HG02763 (cell line): Measurements from ENCODE around the gene RABL3.
"Not testable (repeated sequence)": the region's sequence is repeated elsewhere in the genome, so short reads cannot be mapped to it uniquely, and the experiment has no call there.

Source experiments
- ATAC-seq: cut with Tn5 transposase; IDR thresholded peaks from one replicate; pipeline ENCODE4 v1.9.1; 2021; ENCODE audit warnings: mild to moderate bottlenecking, moderate library complexity; ENCODE audit not compliant: unreplicated experiment

Gene RABL3

DNA sequence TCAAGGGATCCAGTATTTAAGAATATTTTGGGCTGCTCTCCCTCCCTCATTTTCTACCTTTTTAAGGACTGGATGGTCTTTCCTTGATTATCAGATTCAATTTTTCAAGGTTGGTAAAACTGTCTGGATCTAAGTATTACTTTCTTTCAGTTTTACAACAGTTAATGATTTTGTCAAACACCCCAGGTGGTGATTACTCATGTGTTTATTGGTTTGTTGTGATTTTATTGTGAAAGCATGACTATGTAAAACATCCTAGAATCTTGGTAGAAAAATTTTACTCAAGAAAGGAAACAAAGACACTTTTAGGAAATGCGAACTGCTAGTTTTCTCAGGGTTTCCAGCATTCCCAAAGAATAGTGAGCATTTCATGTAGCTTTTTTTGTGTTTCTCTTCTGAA is 7.5 kb upstream of the RABL3 start:
- ATAC-seq = no peak

DNA sequence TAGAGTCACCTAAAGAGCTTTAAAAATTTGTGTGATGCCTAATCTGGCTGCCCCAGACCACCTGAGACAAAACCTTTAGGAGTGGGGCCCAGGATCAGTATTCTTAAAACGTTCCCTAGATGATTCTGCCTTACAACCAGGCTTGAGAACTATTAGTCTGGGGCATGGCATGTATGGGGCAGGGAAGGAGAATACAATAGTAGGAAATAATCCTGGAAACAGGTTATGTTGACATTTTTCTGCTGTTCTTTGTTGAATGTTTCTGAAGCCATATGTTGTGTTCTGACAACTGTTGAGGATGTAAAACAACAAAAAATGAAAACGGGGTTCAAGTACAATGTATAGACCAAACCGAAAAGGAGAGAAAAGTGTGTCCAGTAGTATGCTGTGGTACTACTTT is 3.1 kb upstream of the RABL3 start:
- ATAC-seq = no peak

DNA sequence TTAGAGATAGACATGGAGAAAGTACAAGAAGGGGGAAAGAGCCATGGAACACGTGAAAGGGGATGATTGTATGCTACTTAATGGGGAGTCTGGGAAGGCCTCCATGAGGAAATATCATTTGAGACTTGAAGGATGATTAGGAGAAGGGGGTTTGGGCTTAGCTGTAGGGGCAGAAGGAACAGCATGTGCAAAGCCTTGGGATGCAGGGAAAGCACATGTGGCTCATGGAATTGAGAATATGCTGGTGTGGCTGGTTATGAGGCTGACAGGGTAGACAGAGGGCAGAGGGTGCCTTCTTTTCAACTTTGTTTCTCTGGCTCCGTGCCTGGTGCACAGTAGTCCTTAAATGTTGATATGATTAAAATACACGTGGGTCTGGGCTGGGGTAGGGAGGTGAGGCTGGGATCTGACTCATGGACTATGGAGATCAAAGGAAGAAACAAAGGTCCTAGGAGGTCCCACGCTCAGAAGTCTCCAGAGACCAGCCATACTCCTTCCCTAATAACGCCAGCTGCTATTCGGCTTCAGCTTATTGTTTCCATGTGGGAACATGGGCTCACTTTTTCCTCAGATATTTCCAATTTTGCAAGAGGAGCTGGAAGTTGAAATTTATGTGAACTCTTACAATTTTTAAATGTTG is 1.4 kb upstream of the RABL3 start:
- ATAC-seq = no peak

DNA sequence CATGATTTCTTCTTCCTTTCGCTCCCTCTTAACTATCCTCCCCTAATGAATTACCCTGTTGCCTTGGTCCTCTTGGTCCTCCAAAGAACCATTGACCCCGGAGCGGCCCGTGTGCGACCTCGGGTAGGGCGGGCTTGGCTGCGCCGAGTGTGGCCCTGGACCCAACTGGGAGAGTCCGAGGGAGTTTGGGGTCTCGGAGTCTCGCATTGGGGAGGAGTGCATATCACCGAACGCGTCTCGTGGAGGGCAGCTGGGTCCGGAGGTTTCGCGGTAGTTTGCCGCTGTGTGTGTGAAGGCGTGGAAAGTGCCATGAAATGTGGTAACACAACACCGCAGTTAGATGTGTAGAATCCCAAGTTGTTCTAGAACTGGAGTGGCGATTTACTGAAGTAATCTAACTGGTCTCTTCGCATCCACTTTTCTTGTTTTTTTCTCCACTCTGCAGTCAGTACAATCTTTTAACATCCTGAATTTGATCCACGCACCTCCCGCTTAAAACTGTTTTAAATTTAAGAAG is 591 bp upstream of the RABL3 start:
- ATAC-seq = peak; percentile 12

DNA sequence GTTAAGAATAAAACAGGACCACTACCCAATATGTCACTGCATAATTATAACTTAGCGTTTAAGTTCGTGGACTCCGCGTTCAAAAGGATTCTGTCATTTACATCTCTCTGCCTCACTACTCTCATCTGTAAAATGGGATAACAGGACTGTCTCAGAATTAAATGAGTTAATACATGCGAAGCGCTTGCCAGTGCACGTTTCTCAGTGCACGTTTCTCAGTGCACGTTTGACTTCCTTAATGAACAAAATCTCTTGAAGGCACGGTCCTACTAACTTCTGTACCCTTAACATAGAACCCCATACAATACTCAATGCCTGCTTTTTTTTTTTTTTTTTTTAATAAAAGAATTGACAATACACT is 499 bp downstream of the RABL3 start:
- ATAC-seq = peak; percentile 13

DNA sequence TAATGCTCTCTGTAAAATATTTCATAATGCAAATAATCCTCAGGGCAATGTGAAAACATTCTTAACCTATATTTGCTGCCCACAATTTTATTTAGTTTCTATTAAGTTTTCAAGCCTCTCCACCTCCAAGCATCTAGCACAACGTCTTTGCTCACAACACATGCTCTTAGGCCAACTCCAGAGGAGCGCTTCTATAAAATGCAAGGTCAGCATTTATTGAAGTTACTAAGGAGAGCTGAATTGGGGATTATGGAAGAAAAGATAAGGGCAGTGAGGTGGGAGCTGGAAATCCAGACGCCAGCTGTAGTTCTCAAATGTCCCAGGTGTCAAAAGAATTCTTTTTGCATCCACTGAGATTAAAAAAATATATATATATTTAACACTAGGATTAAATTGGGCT is 996 bp downstream of the RABL3 start:
- ATAC-seq = no peak

DNA sequence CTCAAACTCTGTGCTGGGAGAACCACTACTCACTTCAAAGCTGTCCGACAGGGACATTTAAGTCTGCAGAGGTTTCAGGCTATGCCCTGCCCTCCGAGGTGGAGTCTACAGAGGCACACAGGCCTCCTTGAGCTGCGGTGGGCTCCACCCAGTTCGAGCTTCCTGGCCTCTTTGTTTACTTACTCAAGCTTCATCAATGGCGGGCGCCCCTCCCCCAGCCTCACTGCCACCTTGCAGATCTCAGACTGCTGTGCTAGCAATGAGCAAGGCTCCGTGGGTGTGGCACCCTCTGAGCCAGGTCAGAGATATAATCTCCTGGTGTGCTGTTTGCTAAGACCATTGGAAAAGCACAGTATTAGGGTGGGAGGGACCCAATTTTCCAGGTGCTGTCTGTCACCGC is 4.3 kb downstream of the RABL3 start:
- ATAC-seq = not testable (repeated sequence)

DNA sequence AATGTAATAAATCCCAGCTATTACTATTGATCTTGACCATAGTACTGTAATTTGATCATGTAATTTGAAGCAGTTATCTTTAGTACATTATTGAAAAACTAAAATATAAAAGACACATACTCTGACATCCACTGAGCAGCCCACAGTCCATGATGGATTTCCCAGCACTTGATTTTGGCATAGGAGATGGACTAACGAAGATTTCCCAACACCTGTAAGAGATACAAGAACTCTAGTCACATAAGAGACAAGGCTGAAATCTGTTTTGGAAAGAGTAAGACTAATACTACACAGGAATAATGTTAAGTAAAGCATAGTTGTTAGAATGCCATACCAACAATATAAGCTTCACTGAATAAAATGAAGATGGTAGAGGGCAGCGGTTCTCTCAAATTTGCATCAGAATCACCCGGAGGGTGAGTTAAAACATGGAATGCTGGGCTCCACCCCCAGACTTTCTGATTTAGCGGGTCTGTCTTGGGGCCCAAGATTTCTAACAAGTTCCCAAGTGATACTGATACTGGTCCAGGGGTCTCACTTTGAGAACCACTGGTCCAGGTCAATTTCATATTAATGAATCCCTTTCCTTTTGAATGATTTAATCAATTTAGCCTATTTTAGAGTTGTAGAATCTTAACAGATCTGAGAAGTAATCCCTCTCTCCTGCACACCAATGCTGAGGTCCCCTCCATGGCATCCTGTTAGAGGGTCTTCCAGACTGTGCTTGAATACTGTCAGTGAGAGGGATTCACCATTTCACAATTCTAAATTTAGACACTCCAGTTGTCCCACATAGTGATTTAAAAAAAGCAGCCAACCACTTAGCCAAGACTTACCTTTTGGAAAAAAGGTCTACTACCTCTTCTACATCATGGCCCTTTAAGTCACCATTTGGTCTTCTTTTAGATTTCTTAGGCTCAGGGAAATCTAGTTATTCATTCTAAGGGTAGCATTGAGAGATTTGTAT is 11.5 kb downstream of the RABL3 start:
- ATAC-seq = no peak

DNA sequence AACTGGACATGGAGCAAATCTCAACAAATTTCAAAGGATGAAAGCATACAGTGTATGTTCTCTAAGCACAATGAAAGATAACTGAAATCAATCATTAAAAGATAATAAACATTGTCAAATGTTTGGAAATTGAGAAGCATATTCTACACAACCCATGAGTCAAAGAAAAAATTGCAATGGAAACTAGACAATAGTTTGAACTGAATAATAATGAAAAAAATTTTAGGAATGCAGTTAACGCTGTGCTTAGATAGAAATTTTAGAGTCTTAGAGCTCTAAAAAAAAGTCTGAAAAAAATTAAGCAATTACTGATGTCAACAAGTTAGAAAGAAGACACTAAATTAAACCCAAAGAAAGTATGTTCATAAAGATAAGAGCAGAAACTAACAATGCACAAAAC is 15.5 kb downstream of the RABL3 start:
- ATAC-seq = no peak

DNA sequence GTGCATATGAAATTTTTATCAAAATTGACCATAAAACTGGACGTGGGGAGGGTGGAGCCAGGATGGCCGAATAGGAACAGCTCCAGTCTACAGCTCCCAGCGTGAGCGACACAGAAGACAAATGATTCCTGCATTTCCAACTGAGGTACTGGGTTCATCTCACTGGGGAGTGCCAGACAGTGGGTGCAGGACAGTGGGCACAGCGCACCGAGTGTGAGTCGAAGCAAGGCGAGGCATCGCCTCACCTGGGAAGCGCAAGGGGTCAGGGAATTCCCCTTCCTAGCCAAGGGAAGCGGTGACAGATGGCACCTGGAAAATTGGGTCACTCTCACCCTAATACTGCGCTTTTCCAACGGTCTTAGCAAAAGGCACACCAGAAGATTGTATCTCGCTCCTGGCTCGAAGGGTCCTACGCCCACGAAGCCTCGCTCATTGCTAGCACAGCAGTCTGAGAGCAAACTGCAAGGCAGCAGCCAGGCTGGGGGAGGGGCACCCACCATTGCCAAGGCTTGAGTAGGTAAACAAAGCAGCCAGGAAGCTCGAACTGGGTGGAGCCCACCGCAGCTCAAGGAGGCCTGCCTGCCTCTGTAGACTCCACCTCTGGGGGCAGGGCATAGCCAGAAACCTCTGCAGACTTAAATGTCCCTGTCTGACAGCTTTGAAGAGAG is 23.0 kb downstream of the RABL3 start:
- not testable (repeated sequence) for ATAC-seq

DNA sequence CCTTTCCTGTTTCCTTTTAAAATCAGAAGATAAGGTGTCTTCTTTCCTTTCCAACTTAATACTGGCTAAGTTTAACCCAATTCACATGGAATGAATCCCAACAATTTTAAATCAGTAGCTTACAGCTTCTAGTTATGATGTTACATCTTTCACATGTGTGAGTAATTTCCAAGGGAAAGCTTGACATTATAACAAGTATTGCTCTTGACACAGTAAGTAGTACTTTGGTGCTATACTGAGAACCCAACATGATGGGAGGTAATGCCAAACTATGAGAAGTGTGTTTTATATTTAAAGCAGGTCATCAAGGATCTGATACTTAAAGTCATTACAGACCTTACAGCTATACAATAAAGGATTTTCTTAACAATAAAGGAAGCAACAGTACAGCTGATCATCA is 29.1 kb downstream of the RABL3 start:
- no peak for ATAC-seq

DNA sequence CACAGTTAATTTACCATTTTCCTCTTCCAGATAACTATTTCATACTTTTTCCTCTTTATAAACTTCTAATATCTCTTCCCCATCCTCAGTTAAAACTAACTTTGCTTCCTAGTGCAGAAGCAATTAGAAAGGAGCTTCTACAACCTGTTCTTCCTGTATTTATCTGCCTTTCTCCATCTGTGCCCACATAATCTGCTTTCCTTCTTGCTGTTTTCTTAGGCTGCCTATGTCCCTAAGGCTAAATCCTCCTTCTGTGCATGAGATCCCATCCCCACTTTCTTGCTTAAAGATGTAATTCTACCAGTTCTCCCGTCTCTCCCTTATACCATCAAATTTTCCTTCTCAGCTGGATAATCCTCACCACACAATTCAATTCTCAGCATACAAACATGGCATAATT is 31.9 kb downstream of the RABL3 start:
- no peak for ATAC-seq

DNA sequence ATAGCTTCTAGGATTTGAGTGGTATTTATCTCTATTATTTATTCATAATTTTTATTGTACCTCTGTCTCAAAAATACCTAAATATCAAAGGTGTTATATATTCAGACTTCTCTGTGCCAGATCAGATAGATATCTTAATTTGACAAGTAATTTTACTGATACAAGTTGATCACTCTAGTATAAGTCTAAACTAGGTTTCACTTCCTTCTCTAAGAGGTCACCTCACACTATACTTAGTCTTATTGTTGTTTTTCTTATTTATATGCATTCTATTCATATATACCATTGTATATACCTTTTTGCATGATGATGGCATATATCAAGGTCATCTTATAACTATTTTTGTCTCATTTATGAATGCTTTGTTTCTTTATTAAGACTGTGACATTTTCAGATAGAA is 33.9 kb downstream of the RABL3 start:
- ATAC-seq = peak; percentile 65

DNA sequence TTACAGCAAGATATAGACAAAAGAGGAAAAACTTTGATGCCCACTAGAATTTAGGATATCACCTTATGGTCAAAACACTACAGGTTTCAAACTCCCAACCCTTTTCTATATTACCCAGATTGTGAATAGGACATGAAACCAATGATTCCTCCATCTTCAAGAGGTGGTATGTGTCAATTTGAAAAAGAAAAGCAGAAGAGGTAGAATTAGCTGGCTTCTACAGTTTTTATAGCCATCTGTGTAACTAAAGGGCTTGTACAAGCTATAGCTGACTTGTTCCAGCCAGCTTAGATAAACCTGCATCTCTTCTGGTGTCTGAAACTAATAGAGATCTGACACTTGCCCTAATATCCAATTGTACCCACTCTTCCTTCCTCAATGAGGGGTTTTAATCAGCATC is 35.4 kb downstream of the RABL3 start:
- no peak for ATAC-seq

DNA sequence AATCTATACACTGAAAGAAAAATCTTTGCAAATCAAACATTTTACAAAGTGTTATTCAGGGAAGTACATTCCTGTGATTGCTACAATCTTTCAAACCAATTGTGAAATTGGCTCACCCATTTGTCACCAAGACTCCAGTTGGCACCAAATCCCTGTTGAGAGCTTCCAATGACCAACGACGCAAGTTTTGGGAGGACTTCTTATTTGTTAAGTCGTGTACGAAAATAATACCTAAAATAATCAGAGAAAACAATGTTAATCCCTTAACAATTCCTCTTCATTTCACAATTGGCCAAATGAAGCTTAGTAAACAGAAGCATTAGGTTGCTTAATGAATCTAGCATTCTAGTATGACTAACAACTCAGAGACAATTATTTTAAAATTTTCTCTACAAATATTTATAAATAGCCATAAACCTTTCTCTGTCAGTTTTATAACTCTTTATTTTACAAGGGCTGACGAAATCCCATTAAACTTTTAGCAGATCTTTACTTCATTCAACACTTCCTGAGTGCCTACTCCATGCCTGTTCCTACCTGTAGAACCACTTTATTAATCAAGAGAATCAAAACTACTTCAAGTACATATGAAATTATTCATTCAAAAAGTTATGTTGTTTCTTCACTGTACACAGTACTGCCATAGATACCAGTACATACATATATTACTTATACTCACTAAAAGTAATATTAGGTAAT is 36.3 kb downstream of the RABL3 start:
- ATAC-seq = no peak

DNA sequence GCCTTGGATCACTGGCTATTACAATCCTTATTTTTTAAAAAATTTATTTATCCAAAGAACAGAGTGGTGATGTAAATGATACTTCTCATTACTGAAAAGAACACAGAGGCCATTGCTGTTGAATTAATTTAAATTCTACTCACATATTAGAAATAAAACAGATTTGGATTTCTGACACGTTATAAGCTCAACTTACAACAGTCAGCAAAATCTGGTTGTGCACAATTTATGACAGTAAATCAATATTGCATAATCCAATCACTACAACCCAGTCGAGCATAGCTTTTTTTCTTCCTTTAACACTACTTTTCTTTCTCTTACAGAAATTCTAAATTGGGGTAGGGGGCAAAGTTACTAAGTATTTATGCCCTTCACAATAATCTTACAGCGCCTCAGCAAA is 43.0 kb downstream of the RABL3 start:
- no peak for ATAC-seq

DNA sequence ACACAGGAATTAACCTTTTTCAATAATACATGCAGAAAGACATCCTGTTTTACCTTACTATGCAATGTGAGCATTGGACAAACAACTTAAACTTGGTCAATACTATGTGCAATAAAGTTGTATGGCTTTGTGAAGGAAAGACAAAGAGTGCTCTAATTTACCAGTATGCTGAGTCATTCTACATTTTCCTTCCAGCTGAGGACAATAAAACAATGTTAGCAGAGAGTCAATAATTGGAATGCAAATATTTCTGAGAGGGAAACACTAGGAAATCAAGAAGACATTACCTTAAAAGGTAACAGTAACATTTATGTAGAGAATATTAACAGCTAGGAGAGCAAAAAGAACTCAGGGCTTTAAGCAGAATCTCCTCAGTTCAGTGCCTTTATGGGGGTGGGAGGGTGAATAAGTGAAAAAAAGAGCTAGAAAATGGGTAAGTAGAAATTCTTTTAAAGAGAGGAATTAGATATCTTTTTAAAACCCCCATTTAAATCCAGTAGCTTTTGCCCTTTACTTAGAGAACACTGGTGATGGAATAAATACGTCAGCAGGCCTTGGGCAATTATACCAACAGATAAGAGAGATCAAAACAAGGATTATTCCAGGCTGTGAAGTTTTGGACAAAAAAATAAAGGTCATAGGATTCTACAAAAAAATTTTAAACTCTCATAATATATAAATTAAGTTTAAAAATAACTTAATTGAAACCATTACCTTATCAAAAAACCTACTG is 48.7 kb downstream of the RABL3 start:
- ATAC-seq = no peak

DNA sequence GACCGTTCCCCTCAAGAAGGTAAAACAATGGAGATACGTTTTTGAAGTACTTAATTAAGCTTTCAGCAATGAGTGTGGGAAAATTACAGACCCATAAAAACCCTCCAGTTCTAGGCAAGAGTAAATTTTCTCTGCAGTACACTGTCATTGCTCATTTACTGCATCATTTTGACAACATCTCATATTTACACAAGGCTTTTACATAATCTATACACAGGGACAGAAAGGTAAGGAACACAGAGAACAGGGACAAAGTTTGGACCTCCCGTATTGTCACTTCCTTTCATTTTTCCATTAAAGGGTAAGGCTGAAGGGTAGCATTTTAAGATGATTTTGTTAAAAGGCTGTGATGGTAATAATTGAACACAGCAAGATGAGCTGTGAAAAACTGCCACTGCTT is 52.9 kb downstream of the RABL3 start:
- ATAC-seq = no peak

DNA sequence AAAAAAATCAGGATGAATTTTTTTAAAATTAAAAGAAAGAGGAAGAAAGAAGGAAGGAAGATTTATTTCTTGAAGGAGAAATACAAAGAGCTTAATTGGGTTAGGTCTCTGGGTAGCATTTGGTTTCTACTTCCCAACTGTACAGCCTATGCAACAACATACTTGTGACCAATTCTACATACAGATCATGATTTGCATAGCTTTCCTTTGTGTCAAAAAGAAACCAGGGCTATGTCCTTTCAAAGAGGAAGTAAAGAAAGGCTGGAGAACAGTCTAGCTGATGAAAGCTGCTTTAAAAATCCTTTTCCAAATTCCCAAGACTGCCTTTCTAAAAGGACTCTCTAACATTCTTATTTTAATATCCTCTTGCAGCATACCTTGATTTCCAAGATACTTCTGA is 54.2 kb downstream of the RABL3 start:
- ATAC-seq = peak; percentile 98

DNA sequence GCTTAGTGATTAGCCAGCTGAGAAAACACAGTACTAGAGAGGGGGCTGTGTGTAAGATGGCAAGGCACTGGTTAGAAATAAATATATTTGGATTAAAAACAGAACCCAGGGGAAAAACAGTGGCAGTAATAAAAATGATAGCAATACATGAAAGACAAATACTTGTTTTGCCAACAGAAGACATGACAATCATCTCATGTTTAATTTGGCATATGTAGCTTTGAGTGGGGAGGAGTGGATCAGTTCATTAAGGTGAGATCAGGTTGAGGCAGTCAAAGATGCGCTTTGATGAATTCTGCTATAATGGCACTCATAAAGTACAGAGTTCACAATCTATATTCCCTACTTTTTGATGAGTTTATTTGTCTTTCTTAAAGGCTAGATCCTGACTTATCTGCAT is 56.9 kb downstream of the RABL3 start:
- no peak for ATAC-seq
